Karpas-422 (cell line): ENCODE results near the gene RPUSD4. TPM values are rescaled to one million over a fixed set of nuclear protein-coding genes. Genes with fewer than 3 reads are reported as not detected.

Source experiments
- DNase-seq: peaks from one replicate; pipeline ENCODE4 v3.0.0-alpha.2; 2015
- H2AFZ ChIP-seq: fragments of 200-600 bp; sonication (generic); 2 replicates; pipeline ENCODE4 v1.6.1; 2014; ENCODE audit warnings: antibody characterized with exemption, low read length, mixed read lengths
- H3K27ac ChIP-seq: fragments of 200-600 bp; sonication (generic); 2 replicates; pipeline ENCODE4 v1.5.1; 2014; ENCODE audit warnings: mild to moderate bottlenecking, low read length, moderate library complexity
- H3K27me3 ChIP-seq: fragments of 200-600 bp; sonication (generic); 2 replicates; pipeline ENCODE4 v1.6.1; 2014; ENCODE audit warnings: low read length, mixed read lengths
- H3K36me3 ChIP-seq: fragments of 200-600 bp; sonication (generic); 2 replicates; pipeline ENCODE4 v1.6.1; 2014; ENCODE audit warnings: low read length, mixed read lengths; ENCODE audit not compliant: insufficient read depth
- H3K4me1 ChIP-seq: fragments of 200-600 bp; sonication (generic); 2 replicates; pipeline ENCODE4 v1.6.1; 2014; ENCODE audit warnings: mild to moderate bottlenecking, low read length, mixed read lengths
- H3K4me2 ChIP-seq: fragments of 200-600 bp; sonication (generic); 2 replicates; pipeline ENCODE4 v1.6.1; 2014; ENCODE audit warnings: low read length, low read depth, mild to moderate bottlenecking; ENCODE audit not compliant: poor library complexity, severe bottlenecking
- H3K4me3 ChIP-seq: fragments of 200-600 bp; sonication (generic); 2 replicates; pipeline ENCODE4 v1.5.1; 2014; ENCODE audit warnings: mild to moderate bottlenecking, antibody characterized with exemption, low read length, mixed read lengths
- H3K79me2 ChIP-seq: fragments of 200-600 bp; sonication (generic); 2 replicates; pipeline ENCODE4 v1.6.1; 2014; ENCODE audit warnings: mild to moderate bottlenecking, low read length, mixed read lengths
- H3K9ac ChIP-seq: fragments of 200-600 bp; sonication (generic); 2 replicates; pipeline ENCODE4 v1.6.0; 2014; ENCODE audit warnings: low read length
- H3K9me2 ChIP-seq: fragments of 200-600 bp; sonication (generic), shearing (Covaris generic); replicated peaks from 2 replicates; pipeline ENCODE4 v1.6.0; 2014; ENCODE audit warnings: mild to moderate bottlenecking, low read length, moderate library complexity; ENCODE audit not compliant: insufficient read depth
- H3K9me3 ChIP-seq: fragments of 300-700, 200-600 bp; sonication (generic); 2 replicates; pipeline ENCODE4 v1.6.1; 2014; ENCODE audit warnings: low read length, mixed read lengths
- H4K20me1 ChIP-seq: fragments of 200-600 bp; sonication (generic); 2 replicates; pipeline ENCODE4 v1.6.1; 2014; ENCODE audit warnings: mild to moderate bottlenecking, antibody characterized with exemption, low read length, low read depth; ENCODE audit not compliant: insufficient read depth
- total RNA-seq: library from RNA; depleted of rRNA; stranded (reverse); fragments of >200 nt; shearing (Covaris generic); gene quantifications from 2 replicates; pipeline ENCODE4 v1.2.3, GENCODE V29; 2014; ENCODE audit warnings: low replicate concordance

The RPUSD4 gene
- total RNA-seq, 1 experiment from 2014 or later = 15.5 TPM

DNA sequence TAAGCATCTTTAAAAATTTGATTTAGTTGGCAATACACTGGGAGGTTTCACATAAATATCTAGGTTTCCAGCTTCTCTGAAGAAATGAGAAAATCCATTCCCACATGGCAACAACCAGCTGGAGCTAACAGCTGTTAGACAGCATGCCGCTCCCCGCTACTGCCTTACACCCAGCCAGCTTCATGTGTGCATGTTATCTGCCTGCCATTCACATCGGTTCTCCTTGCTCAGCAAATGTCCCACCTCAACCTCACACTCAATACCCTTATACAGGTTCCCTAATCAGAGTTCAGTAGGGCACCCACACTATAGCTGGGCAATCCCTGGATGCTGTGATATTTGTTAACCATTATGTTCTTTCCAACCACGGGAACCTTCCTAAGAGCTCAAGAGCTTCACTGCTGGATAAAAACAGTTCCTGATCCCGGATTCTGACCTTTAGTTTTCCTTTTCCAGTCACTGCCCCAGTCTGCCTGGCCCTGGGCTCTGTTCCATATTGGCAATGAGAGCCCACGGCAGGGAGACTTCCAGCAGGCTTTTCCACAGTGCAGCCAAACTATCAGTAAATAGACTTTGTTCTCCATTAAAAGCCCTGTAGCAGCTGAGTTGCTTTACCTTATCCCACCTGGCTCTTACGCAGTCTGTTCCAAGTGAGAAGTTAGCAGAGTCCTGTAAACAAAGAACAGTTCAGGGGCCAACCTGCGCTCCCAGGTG, 8.6 kb downstream of the RPUSD4 start:
- H3K27me3 ChIP-seq = no peaks in the 10 kb centered on the region
- peaks cover 12% of the 10 kb centered on the region for H3K36me3 ChIP-seq
- no peak overlapping the region for H2AFZ ChIP-seq
- no peaks in the 10 kb centered on the region for H3K9me2 ChIP-seq
- H3K4me2 ChIP-seq = no peak overlapping the region
- H4K20me1 ChIP-seq = no peaks in the 10 kb centered on the region
- H3K27ac ChIP-seq = no peak overlapping the region
- no peaks in the 10 kb centered on the region for H3K79me2 ChIP-seq
- no peak overlapping the region for H3K4me3 ChIP-seq
- H3K4me1 ChIP-seq = no peaks in the 10 kb centered on the region
- no peak overlapping the region for H3K9ac ChIP-seq
- no peak for DNase-seq
- no peaks in the 10 kb centered on the region for H3K9me3 ChIP-seq

DNA sequence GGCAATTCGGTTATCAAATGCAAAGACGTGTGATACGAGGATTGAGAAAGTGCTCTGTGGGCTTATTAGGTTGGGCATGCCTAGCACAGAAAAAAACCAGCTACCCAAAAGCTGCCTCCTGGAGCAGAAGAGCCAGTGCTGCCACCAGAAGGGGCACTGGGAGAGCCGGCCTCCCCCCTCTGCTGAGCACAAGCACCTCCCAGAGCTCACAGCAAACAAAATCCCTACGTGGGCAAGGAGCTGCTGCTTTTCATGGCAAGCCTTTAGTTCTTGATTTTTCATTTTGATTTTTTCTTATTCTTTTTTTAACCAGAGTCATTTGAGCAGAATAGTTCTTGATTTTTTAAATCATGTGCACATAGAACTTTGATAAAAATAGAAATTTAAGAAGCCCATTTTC, 12.8 kb downstream of the RPUSD4 start:
- no peaks in the 10 kb centered on the region for H3K9me3 ChIP-seq
- no peak overlapping the region for H3K4me2 ChIP-seq
- no peaks in the 10 kb centered on the region for H3K27me3 ChIP-seq
- no peak for DNase-seq
- H3K79me2 ChIP-seq = no peaks in the 10 kb centered on the region
- H3K9ac ChIP-seq = no peak overlapping the region
- no peak overlapping the region for H3K27ac ChIP-seq
- no peak overlapping the region for H3K4me3 ChIP-seq
- no peaks in the 10 kb centered on the region for H4K20me1 ChIP-seq
- no peak overlapping the region for H2AFZ ChIP-seq
- H3K4me1 ChIP-seq = no peaks in the 10 kb centered on the region
- H3K9me2 ChIP-seq = no peaks in the 10 kb centered on the region
- peaks cover 9% of the 10 kb centered on the region; the same call in 1 of the 2 replicates for H3K36me3 ChIP-seq

DNA sequence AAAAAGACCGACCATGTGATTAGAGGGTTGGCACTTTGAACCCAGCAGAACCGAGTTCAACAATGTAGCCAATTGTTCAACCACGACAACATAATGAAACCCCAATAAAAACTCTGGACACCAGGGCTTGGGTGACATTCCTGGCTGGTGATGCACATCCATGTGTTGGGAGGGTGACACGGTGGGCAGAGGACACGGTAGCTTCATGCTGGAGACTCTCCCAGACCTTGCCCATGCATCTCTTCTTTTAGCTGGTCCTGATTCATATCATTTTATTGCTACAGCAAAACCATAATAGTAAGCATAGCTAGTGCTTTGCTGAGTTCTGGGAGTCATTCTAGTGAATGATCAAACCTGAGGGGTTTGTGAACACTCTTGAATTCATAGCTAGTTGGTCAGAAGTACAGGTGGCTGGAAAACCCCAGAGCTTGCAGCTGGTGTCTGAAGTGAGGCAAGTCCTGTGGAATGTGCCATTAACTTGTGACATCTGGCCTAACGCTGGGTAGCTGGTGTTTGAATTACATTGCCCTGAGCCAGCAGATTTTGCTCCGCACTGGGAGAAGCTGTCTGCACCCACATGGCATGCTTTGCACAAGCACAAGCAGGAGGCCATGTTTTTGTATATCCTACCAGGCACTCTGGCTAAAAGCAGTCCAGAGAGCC, 14.0 kb downstream of the RPUSD4 start:
- Histone ChIP-seq H3K9ac (no peak overlapping the region), H3K9me3 (no peaks in the 10 kb centered on the region), H3K27me3 (no peaks in the 10 kb centered on the region), H2AFZ (no peak overlapping the region), H3K79me2 (no peaks in the 10 kb centered on the region), H3K4me1 (no peaks in the 10 kb centered on the region), H3K27ac (no peak overlapping the region), H3K36me3 (peaks cover 9% of the 10 kb centered on the region; the same call in 1 of the 2 replicates), H3K4me3 (no peak overlapping the region), H3K4me2 (no peak overlapping the region), H4K20me1 (no peaks in the 10 kb centered on the region), H3K9me2 (no peaks in the 10 kb centered on the region)
- DNase-seq = no peak

DNA sequence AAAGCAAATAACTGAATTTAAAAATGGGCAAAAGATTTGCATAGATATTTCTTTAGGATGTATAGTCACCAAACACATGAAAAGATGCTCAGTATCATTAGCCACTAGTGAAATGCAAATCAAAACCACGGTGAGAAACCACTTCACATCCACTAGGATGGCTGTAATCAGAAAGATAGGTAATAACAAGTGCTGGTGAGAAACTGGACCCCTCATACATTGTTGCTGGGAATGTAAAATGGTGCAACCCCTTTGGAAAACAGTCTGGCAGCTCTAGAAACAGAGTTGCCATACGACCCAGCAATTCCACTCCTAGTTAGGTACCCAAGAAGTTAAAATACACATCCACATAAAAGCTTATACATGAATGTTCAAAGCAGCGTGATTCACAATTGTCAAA, 16.3 kb downstream of the RPUSD4 start:
- Histone ChIP-seq H3K4me2 (no peak overlapping the region), H3K9me2 (no peaks in the 10 kb centered on the region), H2AFZ (no peak overlapping the region), H3K36me3 (peaks cover 9% of the 10 kb centered on the region; the same call in 1 of the 2 replicates), H3K27ac (no peak overlapping the region), H3K9ac (no peak overlapping the region), H3K79me2 (no peaks in the 10 kb centered on the region), H3K9me3 (no peaks in the 10 kb centered on the region), H3K4me1 (no peaks in the 10 kb centered on the region), H4K20me1 (no peaks in the 10 kb centered on the region), H3K4me3 (no peak overlapping the region), H3K27me3 (no peaks in the 10 kb centered on the region)
- no peak for DNase-seq

DNA sequence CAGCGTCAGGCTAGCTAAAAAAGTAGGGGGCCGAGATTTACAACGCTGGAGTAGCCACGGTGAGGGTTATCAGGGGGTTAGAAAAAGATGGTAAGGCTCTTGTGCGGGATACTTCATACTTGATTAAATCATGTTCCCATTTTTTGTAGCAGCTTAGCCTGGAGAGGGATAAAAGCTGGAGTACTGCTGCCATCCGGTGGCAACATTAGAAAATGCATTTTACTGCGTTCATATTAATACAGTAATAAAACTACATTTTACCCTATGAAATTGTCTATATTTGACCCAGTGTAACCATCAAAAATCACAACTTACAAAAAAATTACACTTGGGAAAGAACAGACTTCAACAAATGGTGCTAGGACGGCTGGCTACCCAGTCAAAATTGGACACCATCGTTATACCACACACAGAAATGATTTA, 17.3 kb downstream of the RPUSD4 start:
- H3K36me3 ChIP-seq = peaks cover 9% of the 10 kb centered on the region; the same call in 1 of the 2 replicates
- no peaks in the 10 kb centered on the region for H3K27me3 ChIP-seq
- no peaks in the 10 kb centered on the region for H3K79me2 ChIP-seq
- peaks cover 6% of the 10 kb centered on the region for H3K4me1 ChIP-seq
- H3K9ac ChIP-seq = no peak overlapping the region
- peak; percentile 72 for DNase-seq
- H3K27ac ChIP-seq = no peak overlapping the region
- no peaks in the 10 kb centered on the region for H3K9me3 ChIP-seq
- H3K4me2 ChIP-seq = no peak overlapping the region
- no peak overlapping the region for H2AFZ ChIP-seq
- H3K9me2 ChIP-seq = no peaks in the 10 kb centered on the region
- H3K4me3 ChIP-seq = no peak overlapping the region
- no peaks in the 10 kb centered on the region for H4K20me1 ChIP-seq

DNA sequence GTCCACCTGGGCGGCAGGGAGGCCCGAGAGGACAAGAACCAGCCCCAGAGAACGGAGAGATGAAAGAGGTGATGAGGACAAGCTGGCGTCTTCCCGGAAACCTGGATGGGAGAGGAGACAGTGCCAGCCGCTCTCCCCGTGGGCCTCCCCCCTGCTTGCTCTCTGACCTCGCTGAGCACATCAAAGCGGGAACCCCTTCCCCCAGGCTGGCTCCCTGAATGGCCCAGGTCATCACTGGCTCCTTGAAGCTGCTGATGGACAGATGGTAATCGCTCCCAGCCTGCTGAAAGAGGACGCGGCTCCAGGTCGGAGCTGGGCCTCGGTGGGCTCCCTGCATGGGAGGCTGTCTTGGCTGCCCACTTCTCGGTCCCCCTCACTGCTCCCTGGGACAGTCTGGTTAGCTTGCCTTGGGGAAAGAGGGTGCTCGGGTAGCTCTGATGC, 18.4 kb downstream of the RPUSD4 start:
- H3K9me3 ChIP-seq = no peaks in the 10 kb centered on the region
- no peak overlapping the region for H3K9ac ChIP-seq
- H2AFZ ChIP-seq = no peak overlapping the region
- no peak overlapping the region for H3K4me3 ChIP-seq
- no peak for DNase-seq
- peaks cover 17% of the 10 kb centered on the region for H3K4me1 ChIP-seq
- H3K9me2 ChIP-seq = no peaks in the 10 kb centered on the region
- H3K79me2 ChIP-seq = no peaks in the 10 kb centered on the region
- H3K27me3 ChIP-seq = no peaks in the 10 kb centered on the region
- H4K20me1 ChIP-seq = no peaks in the 10 kb centered on the region
- H3K36me3 ChIP-seq = peaks cover 6% of the 10 kb centered on the region; the same call in 1 of the 2 replicates
- H3K4me2 ChIP-seq = no peak overlapping the region
- H3K27ac ChIP-seq = no peak overlapping the region

DNA sequence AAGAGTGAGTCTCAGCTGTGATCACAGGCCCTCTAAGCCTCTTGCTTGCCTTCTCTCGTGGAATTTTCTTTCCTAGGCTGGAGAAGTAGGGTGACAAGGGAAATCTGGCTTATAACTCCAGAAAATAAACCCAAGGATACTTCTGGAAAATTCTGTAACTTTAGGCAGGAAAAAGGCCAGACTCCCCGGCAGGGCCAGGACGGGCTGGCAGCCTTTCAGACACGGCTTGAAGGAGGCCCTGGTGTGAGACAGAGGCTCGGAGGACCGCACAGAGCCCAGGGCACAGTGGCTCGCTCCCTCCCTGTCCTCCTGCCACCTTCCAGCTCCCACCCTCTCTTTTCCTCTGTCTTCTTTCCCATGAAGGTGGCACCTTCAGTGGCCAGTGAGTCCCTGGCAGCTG, 19.1 kb downstream of the RPUSD4 start:
- H3K27me3 ChIP-seq = no peaks in the 10 kb centered on the region
- no peaks in the 10 kb centered on the region for H3K9me2 ChIP-seq
- no peaks in the 10 kb centered on the region for H3K9me3 ChIP-seq
- no peak overlapping the region for H2AFZ ChIP-seq
- no peak overlapping the region for H3K9ac ChIP-seq
- no peak overlapping the region for H3K27ac ChIP-seq
- no peaks in the 10 kb centered on the region; the same call in 1 of the 2 replicates for H3K36me3 ChIP-seq
- H3K79me2 ChIP-seq = no peaks in the 10 kb centered on the region
- no peaks in the 10 kb centered on the region for H4K20me1 ChIP-seq
- DNase-seq = no peak
- no peak overlapping the region for H3K4me2 ChIP-seq
- no peak overlapping the region for H3K4me3 ChIP-seq
- H3K4me1 ChIP-seq = peaks cover 22% of the 10 kb centered on the region

DNA sequence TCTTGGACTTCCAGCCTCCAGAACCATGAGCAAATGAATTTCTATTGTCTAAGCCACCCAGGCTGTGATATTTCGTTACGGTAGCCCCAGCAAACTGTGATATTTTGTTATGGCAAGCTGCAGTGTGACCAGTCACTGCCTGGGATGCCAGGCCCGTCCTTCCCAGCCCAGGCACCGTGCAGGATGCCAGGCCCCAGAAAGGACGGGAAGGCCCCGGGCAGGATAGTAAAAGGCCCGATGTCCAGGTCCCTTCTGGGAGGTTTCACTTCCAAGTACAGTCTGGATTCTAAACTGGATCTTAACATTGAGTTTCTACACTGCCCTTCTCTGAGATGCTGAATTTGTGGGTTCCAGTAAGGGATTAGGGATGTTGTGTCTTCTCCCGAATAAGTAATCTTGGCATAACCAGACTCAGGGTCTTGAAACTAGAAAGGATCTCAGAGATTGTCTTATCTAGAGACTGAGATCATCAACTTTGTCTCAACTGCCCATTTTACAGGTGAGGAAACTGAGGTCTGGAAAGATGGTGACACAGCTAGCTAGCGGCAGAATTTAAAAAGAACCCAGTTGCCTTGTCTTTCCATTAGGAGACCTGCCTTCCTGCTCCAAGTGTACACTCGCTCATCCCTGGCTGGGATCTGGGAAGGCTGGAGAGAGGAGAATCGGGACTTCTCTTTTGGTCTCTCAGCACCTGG, 19.9 kb downstream of the RPUSD4 start:
- Histone ChIP-seq H3K36me3 (no peaks in the 10 kb centered on the region), H3K4me2 (no peak overlapping the region), H3K4me3 (no peak overlapping the region), H2AFZ (no peak overlapping the region), H3K9me2 (no peaks in the 10 kb centered on the region), H3K9me3 (no peaks in the 10 kb centered on the region), H3K79me2 (no peaks in the 10 kb centered on the region), H3K4me1 (peaks cover 23% of the 10 kb centered on the region), H3K27me3 (no peaks in the 10 kb centered on the region), H3K27ac (no peak overlapping the region), H4K20me1 (no peaks in the 10 kb centered on the region), H3K9ac (no peak overlapping the region)
- no peak for DNase-seq
